Measurements from ENCODE around the gene BMPR1B. TPM values are rescaled to one million over a fixed set of nuclear protein-coding genes. Genes with fewer than 3 reads are reported as not detected.

Gene BMPR1B
- total RNA-seq, 1 experiment from 2014 or later = not detected

GRCh38 chr4:94932366-94932765 lies 174.6 kb downstream of the BMPR1B start:
- no peaks in the 10 kb centered on the region for H3K36me3 ChIP-seq (ENCODE audit: control insufficient read depth in 1 of 2, insufficient read depth in 2 of 2, low read length in 2 of 2)
- ATAC-seq = no peak
- BruUV-seq (replicated peaks) = no TSS peak
- no peaks in the 10 kb centered on the region for H3K4me1 ChIP-seq (ENCODE audit: control insufficient read depth in 1 of 2, insufficient read depth in 2 of 2, low read length in 2 of 2)
- H3K9ac ChIP-seq (ENCODE audit: low read length) = no peak overlapping the region
- no peak overlapping the region for H3K4me2 ChIP-seq (ENCODE audit: low read length)
- H4K20me1 ChIP-seq (ENCODE audit: insufficient read depth) = no peaks in the 10 kb centered on the region
- no peak for TF ChIP-seq ZFX (IDR thresholded peaks at IDR 0.05)
- no peak for TF ChIP-seq YY1 (IDR thresholded peaks at IDR 0.05; ENCODE audit: extremely low read depth, insufficient replicate concordance, low read depth, low read length)
- no peak for TF ChIP-seq CTCF (IDR thresholded peaks at IDR 0.05 in 2 of 3, conservative IDR thresholded peaks at IDR 0.05 in 1 of 3; ENCODE audit: borderline replicate concordance in 1 of 3, insufficient read depth in 1 of 3, low read depth in 2 of 3, low read length in 2 of 3)
- TF ChIP-seq EGR1 (IDR thresholded peaks at IDR 0.05; ENCODE audit: low read depth) = no peak
- TF ChIP-seq ZNF274 (IDR thresholded peaks at IDR 0.05; ENCODE audit: low read depth, low read length) = no peak
- TF ChIP-seq ELF1 (IDR thresholded peaks at IDR 0.05; ENCODE audit: borderline replicate concordance, low read depth) = no peak
- no peak for TF ChIP-seq REST (IDR thresholded peaks at IDR 0.05; ENCODE audit: low read depth)
- no peak for TF ChIP-seq JUND (IDR thresholded peaks at IDR 0.05)
- TF ChIP-seq POLR2AphosphoS5 (IDR thresholded peaks at IDR 0.05; ENCODE audit: low read depth, low read length) = no peak
- no peak for TF ChIP-seq SRF (IDR thresholded peaks at IDR 0.05; ENCODE audit: low read depth)
- TF ChIP-seq FOSL1 (IDR thresholded peaks at IDR 0.05; ENCODE audit: low read depth) = no peak
- TF ChIP-seq CEBPB (IDR thresholded peaks at IDR 0.05; ENCODE audit: low read depth) = no peak
- TF ChIP-seq TCF7L2 (IDR thresholded peaks at IDR 0.05; ENCODE audit: borderline replicate concordance, extremely low read depth, insufficient read depth, insufficient read length) = no peak
- TF ChIP-seq EZH2 (IDR thresholded peaks at IDR 0.05) = no peak
- no peaks in the 10 kb centered on the region for H3K9me2 ChIP-seq (ENCODE audit: insufficient read depth)
- no peaks in the 10 kb centered on the region for H3K27me3 ChIP-seq (ENCODE audit: insufficient read depth, low read length)
- ChIA-PET CTCF (no interaction called here), RAD21 (ENCODE audit: low non-redundant PET in 1 of 2, low total read pairs in 2 of 2, uncharacterized antibody in 2 of 2, unreplicated experiment in 2 of 2) (no interaction called here), POLR2A (no interaction called here)
- no peak overlapping the region for H3K27ac ChIP-seq (ENCODE audit: low read depth, low read length)
- no peak overlapping the region for H3K4me3 ChIP-seq (replicated peaks in 1 of 2; ENCODE audit: low read depth in 1 of 2, low read length in 2 of 2)
- DNase-seq (ENCODE audit: low read depth, low spot score) = no peak
- H3K79me2 ChIP-seq (ENCODE audit: insufficient read depth, low read length) = no peaks in the 10 kb centered on the region
- no peak overlapping the region for H2AFZ ChIP-seq (ENCODE audit: low read depth, low read length, poor library complexity, severe bottlenecking)
- H3K9me3 ChIP-seq (ENCODE audit: control insufficient read depth in 1 of 2, insufficient read depth in 1 of 2, low read depth in 1 of 2, low read length in 2 of 2) = no peaks in the 10 kb centered on the region
- intact Hi-C loops (cut with micrococcal nuclease) = no loop called here

Data from HCT116 (cell line).